ENCODE measurements around the gene TNKS1BP1. TPM values are rescaled to one million over a fixed set of nuclear protein-coding genes. Genes with fewer than 3 reads are reported as not detected.

The TNKS1BP1 gene
- total RNA-seq, 1 experiment from 2014 or later = 94.6 TPM

DNA sequence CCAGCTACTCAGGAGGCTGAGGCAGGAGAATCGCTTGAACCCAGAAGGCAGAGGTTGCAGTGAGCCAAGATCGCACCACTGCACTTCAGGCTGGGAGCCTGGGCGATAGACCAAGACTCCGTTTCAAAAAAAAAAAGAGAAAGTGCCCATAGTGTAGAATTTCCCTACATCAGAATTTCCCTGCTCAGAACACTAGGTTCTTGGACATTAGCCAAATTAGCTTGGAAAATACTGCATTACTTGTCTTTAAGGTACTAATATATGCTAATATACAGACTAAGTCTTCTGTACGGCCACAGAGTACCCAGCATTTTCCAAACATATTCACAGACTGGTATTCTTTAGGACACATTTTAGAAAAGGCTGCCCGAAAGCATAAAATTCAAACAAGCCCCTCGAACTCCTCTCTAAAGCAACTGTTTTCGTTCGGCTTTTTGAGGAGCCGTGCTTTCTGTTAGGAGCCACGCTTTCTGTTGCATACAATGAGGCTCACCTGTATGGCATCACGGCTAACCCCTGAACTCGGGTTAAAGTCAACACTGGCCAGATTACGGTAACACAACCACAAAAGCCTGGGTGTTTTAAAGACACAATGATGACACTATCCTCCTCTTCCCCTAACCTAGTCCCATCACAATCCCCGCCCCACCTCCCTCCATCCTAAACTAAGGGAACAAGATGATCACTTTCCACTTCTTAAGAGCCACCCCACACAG, 18.4 kb downstream of the TNKS1BP1 start:
- Histone ChIP-seq H3K9me3 (ENCODE audit: control insufficient read depth, insufficient read depth, low read depth, low read length) (no peaks in the 10 kb centered on the region), H3K27me3 (ENCODE audit: control insufficient read depth, insufficient read depth, low read length) (no peaks in the 10 kb centered on the region), H3K36me3 (ENCODE audit: control insufficient read depth, insufficient read depth, low read length) (no peaks in the 10 kb centered on the region), H3K27ac (ENCODE audit: low read length) (no peak overlapping the region), H3K4me3 (ENCODE audit: low read depth in 2 of 2, low read length in 2 of 2) (no peak overlapping the region), H3K4me1 (ENCODE audit: control insufficient read depth, insufficient read depth, low read length) (peaks cover 17% of the 10 kb centered on the region)
- ATAC-seq = no peak
- CTCF ChIA-PET = no interaction called here
- POLR2A ChIA-PET = no interaction called here
- intact Hi-C loops (cut with micrococcal nuclease; ENCODE audit: unreplicated experiment) = no loop called here
- DNase-seq (ENCODE audit: low read depth, low spot score) = no peak
- in situ Hi-C loops (cut with HindIII; ENCODE audit: low pct_unique_long_range_greater_than_20kb, low sequenced_read_pairs) = no loop called here
- no TSS peak for BruUV-seq (replicated peaks)
- TF ChIP-seq TCF7L2 (IDR thresholded peaks at IDR 0.05; ENCODE audit: low read depth, low read length) (no peak), SIN3A (IDR thresholded peaks at IDR 0.05; ENCODE audit: borderline replicate concordance, insufficient read depth, low read depth, low read length) (no peak), POLR2AphosphoS5 (IDR thresholded peaks at IDR 0.05; ENCODE audit: low read depth, low read length) (no peak)
- TF ChIP-seq, protein P1, sequence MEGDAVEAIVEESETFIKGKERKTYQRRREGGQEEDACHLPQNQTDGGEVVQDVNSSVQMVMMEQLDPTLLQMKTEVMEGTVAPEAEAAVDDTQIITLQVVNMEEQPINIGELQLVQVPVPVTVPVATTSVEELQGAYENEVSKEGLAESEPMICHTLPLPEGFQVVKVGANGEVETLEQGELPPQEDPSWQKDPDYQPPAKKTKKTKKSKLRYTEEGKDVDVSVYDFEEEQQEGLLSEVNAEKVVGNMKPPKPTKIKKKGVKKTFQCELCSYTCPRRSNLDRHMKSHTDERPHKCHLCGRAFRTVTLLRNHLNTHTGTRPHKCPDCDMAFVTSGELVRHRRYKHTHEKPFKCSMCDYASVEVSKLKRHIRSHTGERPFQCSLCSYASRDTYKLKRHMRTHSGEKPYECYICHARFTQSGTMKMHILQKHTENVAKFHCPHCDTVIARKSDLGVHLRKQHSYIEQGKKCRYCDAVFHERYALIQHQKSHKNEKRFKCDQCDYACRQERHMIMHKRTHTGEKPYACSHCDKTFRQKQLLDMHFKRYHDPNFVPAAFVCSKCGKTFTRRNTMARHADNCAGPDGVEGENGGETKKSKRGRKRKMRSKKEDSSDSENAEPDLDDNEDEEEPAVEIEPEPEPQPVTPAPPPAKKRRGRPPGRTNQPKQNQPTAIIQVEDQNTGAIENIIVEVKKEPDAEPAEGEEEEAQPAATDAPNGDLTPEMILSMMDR (IDR thresholded peaks at IDR 0.05) = no peak
- TF ChIP-seq, protein P2, sequence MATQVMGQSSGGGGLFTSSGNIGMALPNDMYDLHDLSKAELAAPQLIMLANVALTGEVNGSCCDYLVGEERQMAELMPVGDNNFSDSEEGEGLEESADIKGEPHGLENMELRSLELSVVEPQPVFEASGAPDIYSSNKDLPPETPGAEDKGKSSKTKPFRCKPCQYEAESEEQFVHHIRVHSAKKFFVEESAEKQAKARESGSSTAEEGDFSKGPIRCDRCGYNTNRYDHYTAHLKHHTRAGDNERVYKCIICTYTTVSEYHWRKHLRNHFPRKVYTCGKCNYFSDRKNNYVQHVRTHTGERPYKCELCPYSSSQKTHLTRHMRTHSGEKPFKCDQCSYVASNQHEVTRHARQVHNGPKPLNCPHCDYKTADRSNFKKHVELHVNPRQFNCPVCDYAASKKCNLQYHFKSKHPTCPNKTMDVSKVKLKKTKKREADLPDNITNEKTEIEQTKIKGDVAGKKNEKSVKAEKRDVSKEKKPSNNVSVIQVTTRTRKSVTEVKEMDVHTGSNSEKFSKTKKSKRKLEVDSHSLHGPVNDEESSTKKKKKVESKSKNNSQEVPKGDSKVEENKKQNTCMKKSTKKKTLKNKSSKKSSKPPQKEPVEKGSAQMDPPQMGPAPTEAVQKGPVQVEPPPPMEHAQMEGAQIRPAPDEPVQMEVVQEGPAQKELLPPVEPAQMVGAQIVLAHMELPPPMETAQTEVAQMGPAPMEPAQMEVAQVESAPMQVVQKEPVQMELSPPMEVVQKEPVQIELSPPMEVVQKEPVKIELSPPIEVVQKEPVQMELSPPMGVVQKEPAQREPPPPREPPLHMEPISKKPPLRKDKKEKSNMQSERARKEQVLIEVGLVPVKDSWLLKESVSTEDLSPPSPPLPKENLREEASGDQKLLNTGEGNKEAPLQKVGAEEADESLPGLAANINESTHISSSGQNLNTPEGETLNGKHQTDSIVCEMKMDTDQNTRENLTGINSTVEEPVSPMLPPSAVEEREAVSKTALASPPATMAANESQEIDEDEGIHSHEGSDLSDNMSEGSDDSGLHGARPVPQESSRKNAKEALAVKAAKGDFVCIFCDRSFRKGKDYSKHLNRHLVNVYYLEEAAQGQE (IDR thresholded peaks at IDR 0.05; ENCODE audit: insufficient read depth in 1 of 2, low read depth in 2 of 2, low read length in 1 of 2) = no peak

DNA sequence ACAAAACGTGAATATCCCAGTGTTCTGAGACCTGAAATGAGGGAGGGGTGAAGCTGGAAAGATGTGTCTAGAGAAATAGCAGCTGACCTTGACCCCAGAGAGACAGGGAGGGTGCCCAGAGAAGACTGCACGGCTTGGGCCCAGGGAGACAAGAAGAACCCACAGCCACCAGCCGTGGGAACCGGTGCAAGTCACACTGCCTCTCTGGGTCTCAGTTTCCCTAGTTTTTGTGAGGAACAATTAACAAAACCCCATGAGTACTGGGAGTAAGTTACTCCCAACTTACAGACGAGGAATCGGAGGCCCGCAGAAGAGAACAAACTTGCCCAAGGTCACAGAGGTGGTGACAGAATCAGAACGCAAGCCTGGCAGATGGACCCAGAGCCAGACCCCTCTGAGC, 19.2 kb downstream of the TNKS1BP1 start:
- Histone ChIP-seq H3K4me3 (ENCODE audit: low read depth in 2 of 2, low read length in 2 of 2) (no peak overlapping the region), H3K36me3 (ENCODE audit: control insufficient read depth, insufficient read depth, low read length) (no peaks in the 10 kb centered on the region), H3K27me3 (ENCODE audit: control insufficient read depth, insufficient read depth, low read length) (no peaks in the 10 kb centered on the region), H3K4me1 (ENCODE audit: control insufficient read depth, insufficient read depth, low read length) (peaks cover 12% of the 10 kb centered on the region), H3K9me3 (ENCODE audit: control insufficient read depth, insufficient read depth, low read depth, low read length) (no peaks in the 10 kb centered on the region), H3K27ac (ENCODE audit: low read length) (no peak overlapping the region)
- no peak for ATAC-seq
- in situ Hi-C loops (cut with HindIII; ENCODE audit: low pct_unique_long_range_greater_than_20kb, low sequenced_read_pairs) (no loop called here), intact Hi-C loops (cut with micrococcal nuclease; ENCODE audit: unreplicated experiment) (no loop called here)
- no peak for DNase-seq (ENCODE audit: low read depth, low spot score)
- TF ChIP-seq POLR2AphosphoS5 (IDR thresholded peaks at IDR 0.05; ENCODE audit: low read depth, low read length) = no peak
- TF ChIP-seq SIN3A (IDR thresholded peaks at IDR 0.05; ENCODE audit: borderline replicate concordance, insufficient read depth, low read depth, low read length) = no peak
- TF ChIP-seq, protein P1 (IDR thresholded peaks at IDR 0.05) = no peak
- TF ChIP-seq, protein P2 (IDR thresholded peaks at IDR 0.05; ENCODE audit: insufficient read depth in 1 of 2, low read depth in 2 of 2, low read length in 1 of 2) = no peak
- no peak for TF ChIP-seq TCF7L2 (IDR thresholded peaks at IDR 0.05; ENCODE audit: low read depth, low read length)
- no TSS peak for BruUV-seq (replicated peaks)
- POLR2A ChIA-PET = no interaction called here
- CTCF ChIA-PET = no interaction called here
